ENCODE data around the gene ARFGAP1.

The ARFGAP1 gene

GRCh38 chr20:63261060-63261794 lies 11.4 kb upstream of the ARFGAP1 start:
- no peak for DNase-seq

GRCh38 chr20:63261795-63262528 lies 10.7 kb upstream of the ARFGAP1 start:
- DNase-seq: no peak

GRCh38 chr20:63262836-63263235 lies 9.8 kb upstream of the ARFGAP1 start:
- no peak for DNase-seq

- no peak for DNase-seq
Measured at GRCh38 chr20:63264000-63264399, 8.6 kb upstream of the ARFGAP1 start.

GRCh38 chr20:63264519-63264918 lies 8.1 kb upstream of the ARFGAP1 start:
- DNase-seq: no peak

- no peak for DNase-seq
Measured at GRCh38 chr20:63265891-63266515, 6.6 kb upstream of the ARFGAP1 start.

GRCh38 chr20:63267691-63268090 lies 4.9 kb upstream of the ARFGAP1 start:
- DNase-seq: no peak

- DNase-seq: no peak
Measured at GRCh38 chr20:63268256-63268655, 4.4 kb upstream of the ARFGAP1 start.

- no peak for DNase-seq
Measured at GRCh38 chr20:63268671-63269439, 3.8 kb upstream of the ARFGAP1 start.

GRCh38 chr20:63269724-63270123 lies 2.9 kb upstream of the ARFGAP1 start:
- DNase-seq: no peak

- DNase-seq: no peak
Measured at GRCh38 chr20:63270606-63271325, 1.8 kb upstream of the ARFGAP1 start.

GRCh38 chr20:63273059-63273579 lies 506 bp downstream of the ARFGAP1 start:
- no peak for DNase-seq

- no peak for DNase-seq
Measured at GRCh38 chr20:63273635-63274380, 1.2 kb downstream of the ARFGAP1 start.

GRCh38 chr20:63274381-63275228 lies 2.0 kb downstream of the ARFGAP1 start:
- DNase-seq: no peak

GRCh38 chr20:63275825-63276224 lies 3.2 kb downstream of the ARFGAP1 start:
- no peak for DNase-seq

GRCh38 chr20:63276956-63277355 lies 4.3 kb downstream of the ARFGAP1 start:
- no peak for DNase-seq

- DNase-seq: no peak
Measured at GRCh38 chr20:63277466-63278272, 5.1 kb downstream of the ARFGAP1 start.

GRCh38 chr20:63278661-63279060 lies 6.0 kb downstream of the ARFGAP1 start:
- DNase-seq: no peak

- DNase-seq: no peak
Measured at GRCh38 chr20:63279931-63280330, 7.3 kb downstream of the ARFGAP1 start.

- no peak for DNase-seq
Measured at GRCh38 chr20:63280371-63280770, 7.8 kb downstream of the ARFGAP1 start.
